SKM-1 (cell line): ENCODE measurements around the gene BGN.

Experiments used
- DNase-seq: peaks from one replicate; lab custom pipeline; 2025; ENCODE audit not compliant: unreplicated experiment; lab: John Stamatoyannopoulos, UW

Gene BGN

DNA sequence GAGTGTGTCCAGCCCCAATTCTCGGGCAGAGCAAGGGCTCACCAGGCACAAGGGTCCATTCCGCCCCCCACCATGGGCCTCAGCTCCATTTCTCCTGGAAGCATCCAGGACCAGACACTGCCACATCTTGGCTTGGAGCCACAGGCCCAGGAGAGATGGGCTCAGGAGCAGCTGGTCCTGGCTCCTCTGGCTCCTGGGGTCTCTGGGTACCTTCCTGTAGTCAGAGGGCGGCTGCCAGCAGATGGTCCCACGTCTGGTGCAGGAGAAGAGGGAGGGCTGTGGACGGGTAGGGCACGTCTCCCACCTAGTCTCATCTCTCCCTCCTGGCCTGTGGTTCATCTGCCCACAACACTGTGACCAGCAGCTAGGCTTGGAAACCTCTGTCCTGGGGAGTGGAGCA, 30.7 kb downstream of the BGN start:
- DNase-seq: no peak

DNA sequence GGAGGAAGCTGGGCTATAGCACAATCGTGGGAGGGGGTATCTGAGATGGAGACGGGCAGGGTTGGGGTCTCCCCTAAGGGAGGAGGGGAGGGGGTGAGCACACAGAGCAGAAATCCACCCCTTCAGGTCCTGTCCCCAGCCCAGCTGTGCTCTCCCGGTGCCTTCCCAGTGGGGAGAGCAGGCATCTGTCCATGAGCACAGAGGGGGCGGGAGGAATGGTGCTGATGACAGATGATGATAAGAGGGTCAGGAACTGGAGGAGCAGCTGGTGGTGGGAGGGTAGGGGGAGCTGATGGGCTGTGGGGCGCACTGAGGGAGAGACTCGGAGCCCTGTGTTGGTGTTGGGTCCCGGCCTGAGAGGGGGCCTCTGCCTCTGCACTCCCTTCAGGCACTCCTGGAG, 31.3 kb downstream of the BGN start:
- no peak for DNase-seq

DNA sequence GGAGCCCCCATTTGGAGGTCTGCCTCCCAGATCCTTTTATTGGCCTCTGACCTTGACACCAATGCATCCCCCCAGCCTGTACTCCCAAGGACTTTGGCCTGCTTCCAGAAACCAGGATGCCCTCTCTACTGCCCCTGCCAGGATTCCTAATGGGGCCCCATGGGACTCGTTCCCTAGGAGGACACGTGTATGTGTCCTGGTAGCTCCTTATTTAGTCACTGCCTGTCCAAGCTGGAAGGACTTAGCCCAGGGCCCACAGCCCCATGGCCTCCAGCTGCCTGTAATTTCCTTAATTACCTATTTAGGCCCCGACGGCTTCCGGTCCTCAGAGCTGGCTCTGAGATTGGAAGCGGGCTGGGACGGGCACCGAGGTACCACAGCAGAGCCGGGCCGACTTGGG, 32.0 kb downstream of the BGN start:
- DNase-seq: no peak

DNA sequence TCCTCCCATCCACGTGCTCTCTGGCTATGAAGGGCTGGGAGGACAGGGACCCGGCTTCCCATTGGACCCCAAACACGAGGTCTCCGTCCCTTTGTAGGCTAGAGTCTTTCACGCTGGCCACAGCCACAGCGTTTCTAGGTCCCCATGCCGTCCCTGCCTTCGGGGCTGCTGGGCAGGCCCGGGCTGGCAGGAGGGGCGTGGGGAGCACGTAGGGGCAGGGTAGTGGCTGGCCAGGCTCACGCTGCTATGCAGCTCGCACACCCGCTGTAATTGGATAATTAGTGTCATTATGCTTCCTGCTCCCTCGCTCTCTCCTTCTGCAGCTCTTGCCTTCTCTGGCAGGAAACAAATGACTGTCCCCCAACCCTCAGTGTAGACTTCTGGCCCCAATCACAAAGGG, 32.4 kb downstream of the BGN start:
- no peak for DNase-seq

DNA sequence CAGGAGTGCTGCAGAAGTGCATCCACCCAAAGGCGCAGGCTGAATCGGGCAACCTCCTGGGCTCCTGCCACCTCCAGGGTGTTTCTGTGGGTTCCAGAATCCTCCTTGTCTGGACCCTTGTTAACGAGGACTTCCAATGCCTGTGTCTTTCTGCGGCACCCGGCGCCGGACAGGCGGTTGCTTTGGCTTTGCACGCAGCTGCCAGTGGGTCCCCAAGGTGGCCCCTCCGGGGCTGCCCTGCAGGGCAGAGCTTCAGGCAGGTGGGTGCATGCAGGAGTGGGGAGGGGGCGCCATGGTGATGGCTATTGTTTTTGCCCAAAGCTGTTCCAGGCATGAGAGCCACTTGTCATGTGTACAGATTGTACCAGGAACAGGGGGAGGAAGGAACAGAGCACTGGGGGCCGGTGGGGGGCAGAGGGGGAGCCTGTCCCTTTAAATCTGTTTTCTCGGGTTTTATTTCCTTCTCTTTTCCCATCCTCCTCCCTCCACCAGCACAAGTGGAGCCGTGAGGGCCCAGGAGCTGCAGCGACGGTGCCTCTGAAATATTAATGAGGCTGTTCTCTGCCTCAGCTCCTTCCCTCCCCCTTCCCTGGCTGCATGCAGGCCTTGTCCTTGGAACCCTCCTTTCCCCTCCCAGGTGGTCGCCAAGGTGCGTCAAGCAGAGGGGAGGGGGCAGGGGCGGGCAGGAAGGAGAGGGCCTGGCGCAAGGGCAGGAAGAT, 35.8 kb downstream of the BGN start:
- DNase-seq: no peak

DNA sequence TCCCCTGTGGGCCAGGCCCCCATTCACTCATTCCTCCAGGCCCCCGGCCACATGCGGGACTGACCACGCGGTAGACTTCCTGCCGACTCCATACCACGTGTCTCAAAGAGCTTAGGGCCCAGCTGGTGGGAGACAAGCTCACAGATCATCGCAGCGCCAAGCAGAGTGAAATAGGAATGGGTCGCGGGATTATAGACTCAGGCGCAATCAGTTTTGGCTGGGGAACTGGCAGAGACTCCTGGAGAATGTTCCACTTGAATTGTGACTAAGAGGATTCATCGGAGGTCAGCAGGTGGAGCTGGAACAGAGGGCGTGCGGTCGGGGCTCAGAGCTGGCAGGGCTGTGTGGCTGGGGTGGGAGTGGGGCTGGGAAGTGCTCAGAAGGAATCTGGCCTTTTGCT, 38.3 kb downstream of the BGN start:
- no peak for DNase-seq

DNA sequence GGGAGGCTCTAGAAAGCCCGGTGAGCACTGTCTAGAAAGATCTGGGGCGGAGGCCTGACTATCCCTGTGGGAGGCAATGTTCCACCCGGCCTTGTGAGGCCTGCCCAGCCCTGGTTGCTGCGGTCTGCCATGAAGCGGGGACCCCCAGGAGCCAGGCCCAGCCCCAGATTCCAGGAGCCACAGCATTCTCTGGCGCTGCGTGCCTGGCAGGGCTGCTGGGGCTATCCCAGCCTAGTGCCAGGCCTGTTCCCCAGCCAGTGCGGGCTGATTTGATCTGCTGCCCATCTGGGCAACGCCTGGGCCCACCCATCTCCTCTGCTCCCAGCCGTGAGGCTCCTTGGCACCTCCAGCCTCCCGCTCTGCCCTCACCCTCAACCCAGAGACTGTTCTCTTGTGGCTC, 42.3 kb downstream of the BGN start:
- no peak for DNase-seq

DNA sequence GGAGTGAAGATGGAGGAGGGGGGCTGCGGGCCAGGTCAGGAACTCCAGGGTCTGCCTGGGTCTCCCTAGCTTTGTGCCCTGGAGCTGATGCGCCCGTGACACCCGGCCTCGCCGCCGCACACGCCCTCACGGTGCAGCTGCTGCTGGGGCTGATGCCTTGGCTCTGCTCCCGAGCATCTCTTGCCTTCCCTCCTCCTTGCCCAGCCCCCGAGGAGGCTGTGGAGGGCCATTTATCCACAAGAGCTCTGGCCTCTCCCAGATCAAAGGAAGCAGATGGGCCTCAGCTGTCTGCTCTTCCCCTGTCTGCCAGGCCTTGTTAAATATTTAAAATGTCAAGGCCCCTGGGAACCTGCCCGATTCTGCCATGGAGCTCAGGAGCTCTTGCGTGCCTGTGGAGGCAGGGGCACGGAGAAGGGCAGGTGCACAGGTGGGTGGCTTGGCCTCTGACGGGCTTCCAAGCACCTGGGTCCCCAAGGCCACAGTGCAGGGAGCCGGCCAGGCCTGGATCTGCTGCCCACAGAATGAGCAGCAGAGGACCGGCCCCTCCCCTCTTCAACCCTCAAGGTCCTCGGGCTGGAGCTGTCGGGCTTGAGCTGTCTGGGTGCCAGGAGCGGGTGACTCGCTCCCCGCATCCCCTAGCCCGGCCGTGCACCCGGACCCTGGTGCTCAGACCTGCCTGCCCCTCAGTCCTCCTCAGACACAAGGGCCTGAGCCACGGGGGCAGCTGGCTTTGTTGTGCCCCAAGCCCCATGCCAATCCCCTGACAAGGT, 42.9 kb downstream of the BGN start:
- DNase-seq: no peak

DNA sequence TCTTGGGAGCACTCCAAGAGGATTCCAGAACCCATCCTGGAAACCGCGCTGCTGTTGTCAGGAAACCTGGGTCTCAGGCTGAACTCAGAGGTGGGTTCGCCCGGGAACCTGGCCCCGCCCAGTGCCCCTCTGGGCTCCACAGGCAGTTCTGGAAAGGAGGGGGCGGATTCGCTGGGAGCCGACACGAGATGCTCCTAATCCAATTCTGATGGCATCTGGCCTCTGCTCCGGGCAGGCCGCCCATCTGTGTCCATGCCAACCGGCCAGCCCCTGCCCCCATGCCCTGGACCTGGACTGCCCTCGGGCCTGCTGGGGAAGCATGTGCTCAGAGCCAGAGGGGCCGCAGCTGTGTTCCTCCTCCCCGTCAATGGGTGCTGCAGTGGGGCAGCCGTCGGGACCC, 43.6 kb downstream of the BGN start:
- DNase-seq: no peak

DNA sequence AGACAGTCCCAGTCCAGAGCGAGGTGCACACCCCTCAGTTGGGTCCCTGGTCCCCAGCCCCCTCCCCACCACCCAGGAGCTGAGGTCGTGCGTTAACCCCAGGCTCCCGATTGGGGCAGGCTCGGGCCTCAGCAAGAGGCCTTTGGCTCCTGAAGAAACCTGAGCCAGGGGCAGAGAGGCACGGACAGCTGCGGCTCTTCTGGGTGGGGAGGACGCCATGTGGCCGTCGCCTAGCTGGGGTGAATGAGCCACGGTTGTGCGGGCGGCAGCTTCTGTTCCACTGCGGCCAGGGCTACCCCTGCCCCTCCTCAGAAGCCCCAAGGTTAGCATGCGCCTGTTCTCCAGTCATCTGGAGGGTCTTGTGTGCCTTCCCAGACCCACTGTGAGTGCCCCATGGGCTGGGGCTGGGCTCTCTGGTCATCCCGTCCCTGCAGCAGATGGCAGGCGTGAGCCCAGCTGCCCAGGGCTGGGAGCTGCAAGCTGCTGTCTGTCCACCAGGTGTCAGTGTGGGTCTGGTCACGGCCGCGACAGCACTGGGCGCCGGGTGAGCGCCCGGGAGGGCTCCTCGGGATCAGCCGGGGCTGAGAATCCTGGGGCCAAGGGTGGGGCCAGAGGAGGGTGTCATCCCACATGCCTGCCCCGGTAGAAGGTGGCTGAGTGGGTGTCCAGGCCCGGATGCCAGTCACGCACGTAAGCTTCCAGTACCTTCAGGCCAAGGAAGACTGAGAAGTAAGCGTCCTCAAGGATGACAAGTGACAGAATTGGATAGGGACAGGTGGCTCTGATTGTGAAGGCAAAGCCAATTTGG, 44.6 kb downstream of the BGN start:
- DNase-seq: no peak

DNA sequence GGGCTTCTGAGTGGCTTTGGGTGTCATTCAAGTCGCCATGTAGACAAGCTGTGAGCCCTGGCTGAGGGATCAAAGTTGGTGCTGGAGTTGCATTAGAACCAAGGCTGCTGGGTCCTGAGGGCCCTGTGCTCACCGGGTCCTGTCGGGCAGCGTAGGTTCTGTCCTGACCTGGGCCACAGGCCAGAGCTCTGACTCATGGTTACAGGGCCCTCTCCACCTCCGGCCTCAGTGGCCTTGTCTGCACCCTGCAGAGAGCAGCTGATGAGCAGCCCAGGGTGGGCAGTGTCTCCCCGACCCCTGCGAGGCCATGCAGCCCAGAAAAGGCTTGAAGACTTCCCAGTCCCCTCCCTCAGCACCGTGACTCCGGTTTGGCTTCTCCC, 45.2 kb downstream of the BGN start:
- no peak for DNase-seq

DNA sequence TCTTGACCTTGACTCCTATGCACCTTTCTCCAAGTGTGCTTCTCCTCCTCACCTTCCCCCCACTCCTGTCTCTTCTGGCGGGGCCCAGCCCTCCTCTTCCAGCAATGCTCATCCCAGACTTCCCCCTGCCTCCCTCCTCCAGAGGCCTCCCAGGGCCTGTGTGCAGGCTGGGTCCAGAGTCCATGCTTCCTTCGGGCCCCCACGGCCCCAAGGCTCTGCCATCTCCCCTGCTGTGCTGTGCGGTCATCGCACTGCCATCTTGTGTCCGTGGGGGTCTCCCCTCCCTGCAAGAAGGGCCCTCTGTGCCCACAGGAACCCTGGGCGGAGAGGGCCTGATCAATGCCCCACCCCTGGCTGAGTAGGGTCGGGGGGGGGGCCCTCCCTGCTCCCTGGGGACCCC, 49.9 kb downstream of the BGN start:
- DNase-seq: no peak

DNA sequence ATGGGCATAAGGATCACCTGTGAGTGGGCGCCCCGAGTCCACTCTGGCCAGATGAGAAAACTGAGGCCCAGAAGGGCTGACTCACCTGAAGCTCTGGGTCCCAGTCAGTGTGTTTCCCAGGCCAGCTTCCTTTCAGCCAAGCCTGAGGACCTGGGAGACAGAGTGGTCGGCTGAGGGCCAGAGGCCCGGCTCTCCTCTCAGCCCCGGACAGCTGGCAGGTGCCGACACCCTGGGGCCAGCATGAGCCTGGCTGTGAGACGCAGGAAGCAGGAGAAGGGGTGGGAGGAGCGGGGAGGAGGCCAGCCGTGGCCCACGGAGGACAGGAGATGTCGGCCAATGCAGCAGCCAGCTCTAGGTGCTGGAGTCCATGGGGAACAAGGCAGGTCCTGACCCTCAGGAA, 51.6 kb downstream of the BGN start:
- DNase-seq: no peak

DNA sequence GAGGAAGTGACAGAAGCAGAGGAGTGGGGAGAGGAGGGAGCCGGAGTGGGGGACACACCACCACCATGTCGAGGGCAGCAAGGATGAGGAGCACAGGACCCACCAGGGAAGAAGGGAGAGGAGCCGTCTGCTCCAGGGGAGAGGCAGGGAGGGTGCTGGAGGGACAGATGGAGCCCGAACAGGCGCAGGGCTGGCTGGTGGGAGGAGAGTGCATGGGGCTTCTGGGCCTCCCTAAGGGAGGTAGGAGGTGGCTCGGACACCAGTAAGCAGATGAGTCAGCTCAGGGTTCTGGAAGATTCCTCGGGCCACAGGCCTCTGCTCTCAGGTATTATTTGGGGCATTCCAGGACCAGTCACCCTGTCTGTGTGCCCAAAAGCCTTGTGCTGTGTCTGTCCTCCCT, 52.4 kb downstream of the BGN start:
- DNase-seq: no peak

DNA sequence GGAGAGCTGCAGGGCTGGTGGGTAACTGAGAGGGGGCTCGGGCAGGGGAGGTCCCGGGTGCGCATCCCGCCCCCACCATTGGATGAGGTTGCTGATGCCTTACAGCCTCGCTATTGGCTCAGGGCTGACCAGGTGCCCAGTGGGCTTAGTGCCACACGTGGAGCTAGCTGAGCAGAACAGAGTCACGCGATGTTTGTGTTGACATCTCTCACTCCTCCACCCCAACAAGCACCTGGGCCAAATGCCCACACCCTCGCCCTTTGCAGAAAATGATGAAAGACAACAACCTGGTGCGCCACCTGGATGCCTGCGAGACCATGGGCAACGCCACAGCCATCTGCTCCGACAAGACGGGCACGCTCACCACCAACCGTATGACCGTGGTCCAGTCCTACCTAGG, 54.5 kb downstream of the BGN start:
- no peak for DNase-seq

DNA sequence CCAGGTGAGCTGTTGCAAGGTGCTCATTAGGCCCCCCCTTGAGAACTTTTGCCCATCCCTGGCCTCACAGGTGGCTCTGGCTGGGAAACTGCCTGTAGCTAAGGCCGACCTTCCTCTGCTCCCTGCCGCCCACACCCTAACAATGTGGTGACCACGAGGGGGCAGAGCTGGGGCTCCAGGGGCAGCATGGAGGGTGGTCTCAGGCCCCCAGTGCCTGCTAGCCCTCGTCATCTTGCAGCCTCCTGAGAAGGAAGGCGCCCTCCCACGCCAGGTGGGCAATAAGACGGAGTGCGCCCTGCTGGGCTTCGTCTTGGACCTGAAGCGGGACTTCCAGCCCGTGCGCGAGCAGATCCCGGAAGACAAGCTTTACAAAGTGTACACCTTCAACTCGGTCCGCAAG, 55.0 kb downstream of the BGN start:
- DNase-seq: no peak

DNA sequence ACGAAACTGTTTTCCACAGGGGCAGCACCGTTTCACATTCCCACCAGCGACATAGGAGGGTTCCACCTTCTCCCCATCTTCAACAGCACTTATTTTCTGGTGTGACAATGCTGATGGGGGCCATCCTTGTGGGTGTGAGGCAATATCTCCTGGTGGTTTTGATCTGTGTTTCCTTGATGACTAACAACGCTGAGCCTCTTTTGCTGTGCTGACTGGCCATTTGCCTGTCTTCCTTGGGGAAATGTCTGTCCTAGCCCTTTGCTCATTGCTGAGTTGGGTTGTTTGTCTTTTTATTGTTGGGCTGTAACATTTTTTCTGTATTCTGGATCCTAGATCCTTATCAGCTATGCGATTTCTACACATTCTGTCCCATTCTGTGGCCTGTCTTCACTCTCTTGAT, 56.4 kb downstream of the BGN start:
- DNase-seq: no peak

DNA sequence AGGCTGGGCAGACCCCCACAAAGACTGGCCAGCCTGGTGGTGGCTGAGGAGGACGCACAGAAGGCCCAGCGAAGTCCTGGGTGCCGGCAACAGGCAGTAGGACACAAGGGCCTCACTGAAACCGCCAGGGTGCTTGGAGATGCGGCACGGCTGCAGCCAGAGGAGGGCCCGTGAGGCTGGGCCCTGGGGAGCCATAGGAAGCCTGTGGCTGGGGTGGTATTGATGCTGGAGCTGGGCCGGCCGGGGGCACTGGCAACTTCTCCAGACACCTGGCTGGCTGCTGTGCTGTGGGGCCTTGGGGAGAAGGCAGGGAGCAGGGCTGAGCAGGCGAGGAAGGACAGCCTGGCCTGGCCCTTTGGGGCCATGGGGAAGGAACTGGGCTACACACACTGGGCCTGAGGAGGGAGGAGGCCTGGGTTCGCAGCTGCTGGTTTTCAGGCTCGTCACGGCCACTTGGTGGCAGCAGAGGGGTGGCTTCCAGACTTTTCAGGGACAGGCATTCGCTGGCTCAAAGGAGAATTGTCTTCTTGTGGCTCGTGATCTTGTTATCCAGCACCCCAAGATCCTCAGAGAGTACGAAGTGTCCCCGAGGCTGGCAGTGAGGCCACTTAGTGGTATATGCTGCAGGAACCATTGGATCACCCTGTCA, 59.9 kb downstream of the BGN start:
- peak; percentile 2 for DNase-seq

DNA sequence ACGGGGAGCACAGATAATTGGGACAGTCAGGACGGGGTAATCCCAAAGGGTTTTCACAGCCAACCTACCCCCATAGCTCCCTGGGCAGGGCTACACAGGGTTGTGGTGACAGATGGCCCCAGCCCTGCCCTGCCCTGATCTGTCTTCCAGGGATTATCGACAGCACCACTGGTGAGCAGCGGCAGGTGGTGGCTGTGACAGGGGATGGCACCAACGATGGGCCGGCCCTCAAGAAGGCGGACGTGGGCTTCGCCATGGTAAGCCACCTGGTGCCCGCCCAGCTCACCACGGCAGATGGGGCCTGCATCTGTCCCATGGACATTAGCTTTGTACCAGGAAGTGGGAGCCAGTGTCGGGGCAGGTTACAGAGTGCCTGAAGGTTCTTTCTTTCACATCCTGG, 62.0 kb downstream of the BGN start:
- DNase-seq: no peak

DNA sequence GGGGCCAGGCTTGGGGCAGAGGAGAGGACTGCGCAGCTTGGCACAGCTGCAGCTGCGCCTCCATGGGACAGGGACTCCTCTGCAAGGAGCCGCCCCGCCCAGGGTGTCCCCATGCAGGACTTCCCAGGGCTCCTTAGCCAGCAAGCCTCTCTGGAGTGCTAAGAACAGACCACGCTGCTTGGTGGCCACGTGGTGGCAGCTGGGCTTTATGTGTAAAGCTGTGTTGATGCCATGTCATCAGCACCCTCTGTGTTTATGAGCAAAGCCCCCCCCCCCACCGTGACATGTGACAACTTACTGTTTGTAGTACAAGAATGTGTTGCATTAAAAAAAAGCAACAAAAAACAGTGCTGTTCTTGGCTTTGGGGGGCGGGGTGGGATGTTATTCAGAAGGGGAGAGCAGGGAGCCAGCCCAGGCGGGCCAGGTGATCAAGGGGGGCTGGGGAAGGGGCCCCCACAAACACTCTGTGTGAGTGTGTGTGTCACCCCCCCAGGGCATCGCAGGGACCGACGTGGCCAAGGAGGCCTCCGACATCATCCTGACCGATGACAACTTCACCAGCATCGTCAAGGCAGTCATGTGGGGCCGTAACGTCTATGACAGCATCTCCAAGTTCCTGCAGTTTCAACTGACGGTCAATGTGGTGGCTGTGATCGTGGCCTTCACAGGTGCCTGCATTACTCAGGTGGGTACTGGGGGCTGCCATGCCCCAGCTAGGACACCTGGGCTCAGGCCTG, 63.0 kb downstream of the BGN start:
- DNase-seq: no peak
